ENCODE results near the gene TTC21A.

The TTC21A gene

DNA sequence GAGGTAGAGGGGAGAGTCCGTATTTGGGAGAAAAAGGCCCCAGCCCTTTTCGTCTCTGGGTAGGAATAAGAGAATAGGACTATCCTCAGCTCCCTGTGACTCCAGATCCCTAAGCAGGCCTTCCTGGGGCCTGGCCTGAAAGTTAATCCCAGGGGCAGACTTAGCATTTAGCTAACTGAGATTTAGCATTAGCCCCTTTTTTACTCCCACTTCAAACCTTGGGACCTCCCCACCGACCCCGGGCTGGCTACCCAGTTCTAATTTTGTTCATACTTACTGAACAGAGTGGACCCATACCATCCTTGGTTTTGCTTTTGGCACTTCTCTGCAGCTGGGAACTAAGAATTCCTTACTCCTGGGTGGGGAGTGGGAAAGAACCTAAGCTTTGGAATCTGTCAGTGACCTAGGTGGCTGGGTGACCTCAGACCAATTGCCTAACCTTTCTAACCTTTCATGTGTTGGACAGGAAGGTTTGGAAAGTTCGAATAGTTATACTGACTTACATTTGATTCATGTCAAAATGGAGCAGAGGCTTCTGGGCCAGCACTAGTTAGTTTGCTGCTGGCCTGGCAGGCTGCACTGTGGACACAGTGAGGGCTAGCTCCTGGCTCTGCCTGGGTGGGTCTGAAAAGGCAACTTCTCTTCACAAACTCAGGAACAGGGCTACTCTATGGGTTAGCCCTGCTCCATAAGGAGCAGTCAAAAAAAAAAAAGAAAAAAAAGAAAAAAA, 11.6 kb downstream of the TTC21A start:
- DNase-seq = no peak

DNA sequence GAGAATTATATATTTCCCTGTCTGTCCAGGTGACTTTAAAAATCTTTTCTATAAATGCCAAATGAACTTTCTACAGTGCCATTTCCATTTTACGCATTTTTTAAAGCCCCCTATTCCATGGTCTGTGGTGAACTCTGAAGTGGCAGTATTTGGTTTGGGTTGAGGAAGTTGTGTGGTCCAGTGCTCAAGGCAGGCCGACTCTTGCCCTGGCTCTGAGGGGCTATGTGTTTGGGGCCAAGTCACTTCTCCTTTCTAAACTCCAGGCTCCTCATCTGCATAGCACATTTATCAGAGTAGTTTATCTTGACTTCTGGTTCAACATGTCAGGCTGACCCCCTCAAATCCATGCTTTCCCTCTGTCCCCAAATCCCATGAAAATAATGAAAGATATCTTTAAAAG, 14.1 kb downstream of the TTC21A start:
- DNase-seq = peak; percentile 54

DNA sequence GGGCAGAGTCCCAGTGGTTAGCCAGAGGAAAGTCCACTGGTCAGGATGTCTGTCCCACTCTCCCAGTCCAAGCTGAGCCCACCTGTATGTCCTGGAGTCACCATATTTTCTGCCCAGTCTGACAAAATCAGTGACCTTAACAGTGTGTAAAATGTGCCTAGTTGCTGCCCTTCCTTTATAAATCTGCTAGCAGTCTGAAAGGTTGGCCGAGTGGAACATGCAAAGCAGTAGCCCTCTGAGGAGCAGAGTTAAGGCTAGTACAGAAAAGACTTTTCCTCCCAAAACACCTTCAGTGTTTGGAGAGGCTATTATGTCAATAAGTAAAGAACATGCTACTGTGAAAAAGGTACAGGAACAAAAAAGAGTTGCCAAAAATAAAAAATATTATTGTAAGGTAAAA, 15.3 kb downstream of the TTC21A start:
- DNase-seq = no peak

DNA sequence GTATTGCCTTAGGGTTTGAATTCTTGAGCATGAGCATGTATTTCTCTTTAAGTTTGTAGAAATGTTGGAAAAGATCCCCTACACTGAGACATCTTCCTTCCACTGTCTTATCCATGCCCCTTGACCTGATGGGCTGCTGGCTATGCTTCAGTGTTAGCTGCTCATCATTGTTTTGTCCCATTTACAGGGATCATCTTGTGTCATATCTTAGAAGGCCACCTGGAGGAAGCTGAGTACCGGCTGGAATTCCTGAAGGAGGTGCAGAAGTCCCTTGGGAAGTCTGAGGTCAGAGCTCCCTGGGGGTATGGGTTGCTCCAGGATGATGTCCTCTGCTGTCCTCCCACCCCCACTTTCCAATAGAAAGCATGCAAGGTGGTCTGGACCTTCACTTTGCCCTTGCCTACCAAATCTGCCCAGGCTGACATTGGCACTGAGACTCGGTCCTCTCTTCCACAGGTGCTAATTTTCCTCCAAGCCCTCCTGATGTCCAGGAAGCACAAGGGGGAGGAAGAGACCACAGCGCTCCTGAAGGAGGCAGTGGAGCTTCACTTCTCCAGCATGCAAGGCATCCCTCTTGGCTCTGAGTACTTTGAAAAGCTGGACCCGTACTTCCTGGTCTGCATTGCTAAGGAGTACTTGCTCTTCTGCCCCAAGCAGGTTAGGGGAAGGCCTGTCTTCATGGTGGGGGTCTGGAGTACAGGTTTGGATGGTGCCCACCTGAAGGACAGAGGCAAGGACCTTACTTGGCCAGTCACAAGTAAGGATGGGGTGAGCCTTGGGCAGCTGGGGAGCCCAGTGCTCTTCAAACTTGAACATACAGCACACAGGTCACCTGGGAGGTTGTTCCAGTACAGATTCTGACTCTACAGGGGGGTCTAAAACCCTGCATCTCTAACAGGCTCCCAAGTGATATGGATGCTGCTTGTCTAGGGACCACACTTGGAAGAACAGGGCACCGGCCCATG, 17.7 kb downstream of the TTC21A start:
- DNase-seq = no peak

DNA sequence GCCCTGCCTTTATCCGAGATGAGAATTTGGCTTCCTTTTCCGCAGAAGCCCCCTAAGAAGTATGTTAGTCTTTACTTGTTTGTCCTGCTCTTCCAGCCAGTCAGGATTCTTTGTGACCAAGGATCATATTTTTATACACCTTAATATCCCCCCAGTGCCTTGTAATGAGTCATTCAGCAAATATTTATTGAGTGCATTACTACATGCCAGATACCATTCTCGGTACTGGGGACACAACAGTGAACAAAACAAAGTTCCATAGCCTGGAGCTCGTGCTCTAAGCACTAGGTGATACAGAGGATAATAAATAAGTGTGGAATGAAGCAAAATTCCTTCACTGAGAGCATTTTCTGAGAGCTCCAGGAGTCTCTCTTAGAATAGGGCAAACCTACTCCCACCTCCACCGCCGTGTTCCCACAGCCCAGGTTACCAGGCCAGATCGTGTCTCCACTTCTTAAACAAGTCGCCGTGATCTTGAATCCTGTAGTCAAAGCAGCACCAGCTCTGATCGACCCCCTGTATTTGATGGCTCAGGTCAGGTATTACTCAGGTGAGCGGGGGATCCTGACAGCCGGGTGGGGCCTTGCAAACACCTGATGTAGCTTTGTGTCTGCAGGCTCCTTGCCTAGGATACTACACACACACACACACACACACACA, 18.5 kb downstream of the TTC21A start:
- no peak for DNase-seq

DNA sequence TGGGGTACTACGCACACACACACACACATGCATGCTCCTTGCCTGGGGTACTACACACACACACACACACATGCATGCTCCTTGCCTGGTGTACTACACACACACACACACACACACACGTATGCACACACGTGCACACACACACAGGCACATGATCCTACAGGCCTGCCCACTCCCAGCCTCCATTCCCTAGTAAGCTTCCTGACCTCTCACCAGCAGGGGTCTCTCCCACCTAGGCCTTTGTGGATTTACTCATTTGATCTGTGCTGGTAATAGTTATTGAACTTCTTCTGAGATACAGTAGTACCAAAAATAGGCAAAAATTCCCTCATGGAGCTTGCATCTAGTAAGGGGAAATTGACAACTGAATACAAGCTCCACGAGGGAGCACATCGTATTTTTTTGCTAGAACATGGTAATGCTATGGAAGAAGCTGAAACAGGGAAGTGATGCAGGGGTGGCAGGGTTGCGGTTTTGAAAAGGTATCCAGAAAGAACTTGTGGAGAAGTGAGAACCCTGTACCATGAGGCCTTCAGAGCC, 19.1 kb downstream of the TTC21A start:
- peak; percentile 85 for DNase-seq

DNA sequence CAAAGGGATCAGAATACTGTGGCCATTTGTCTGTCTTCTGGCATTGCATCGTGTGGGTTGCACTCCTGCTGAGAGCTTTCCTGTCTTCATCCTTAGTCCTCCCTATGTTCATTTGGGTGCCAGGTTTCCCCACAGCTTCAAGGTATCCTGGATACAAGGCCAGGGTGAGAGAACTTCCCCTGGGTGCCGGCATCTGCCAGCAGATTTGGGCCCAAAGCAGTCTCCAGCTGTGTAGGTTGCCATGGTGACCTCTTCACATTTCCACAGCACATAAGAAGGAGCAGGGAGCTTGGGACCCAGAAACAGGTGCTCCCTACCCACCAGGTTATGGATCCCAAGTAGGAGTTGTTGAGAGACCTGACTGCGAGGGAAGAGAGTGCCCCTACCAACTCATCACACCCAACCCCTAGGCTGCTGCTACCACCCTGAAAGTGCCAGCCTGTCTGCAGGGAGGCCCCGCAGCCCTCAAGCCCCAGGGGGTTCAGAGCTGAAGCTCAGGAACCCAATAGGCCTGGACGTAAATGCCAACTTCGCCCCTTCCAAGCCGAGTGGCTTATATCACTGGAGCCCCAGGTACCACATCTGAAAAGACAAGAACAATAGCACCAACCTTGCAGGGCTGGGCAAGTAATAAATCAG, 19.9 kb downstream of the TTC21A start:
- no peak for DNase-seq

DNA sequence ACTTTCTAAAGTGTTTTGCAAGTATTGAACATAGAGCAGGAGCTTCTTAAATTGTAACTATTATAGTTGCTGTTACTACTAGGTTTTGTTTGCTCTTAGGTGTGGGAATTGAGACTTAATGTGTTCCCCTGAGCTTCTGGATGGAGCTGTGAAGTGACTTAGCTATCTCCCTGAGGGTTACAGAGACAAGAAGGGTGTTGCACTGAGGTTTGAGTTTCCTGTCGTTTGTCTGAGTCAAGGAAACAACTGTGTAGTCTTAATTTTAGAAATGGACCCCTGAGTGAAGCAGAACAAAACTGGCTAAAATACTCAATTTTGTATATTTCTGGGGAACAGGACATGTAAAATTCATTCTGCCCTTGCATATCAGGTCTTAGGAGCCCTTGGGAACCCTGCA, 20.4 kb downstream of the TTC21A start:
- DNase-seq = no peak

DNA sequence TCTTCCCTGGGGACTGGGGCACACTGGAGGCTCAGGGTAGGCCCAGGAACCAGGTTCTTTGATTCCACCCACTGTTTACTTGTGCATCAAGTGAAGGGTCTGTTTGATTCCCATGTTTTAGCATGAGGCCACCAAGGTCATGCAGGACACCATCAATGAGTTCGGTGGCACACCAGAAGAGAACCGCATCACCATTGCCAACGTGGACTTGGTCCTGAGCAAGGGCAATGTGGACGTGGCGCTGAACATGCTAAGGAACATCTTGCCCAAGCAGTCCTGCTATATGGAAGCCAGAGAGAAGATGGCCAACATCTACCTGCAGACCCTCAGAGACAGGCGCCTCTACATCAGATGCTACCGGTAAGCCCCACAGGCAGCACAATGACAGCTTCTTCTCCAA, 21.5 kb downstream of the TTC21A start:
- no peak for DNase-seq

DNA sequence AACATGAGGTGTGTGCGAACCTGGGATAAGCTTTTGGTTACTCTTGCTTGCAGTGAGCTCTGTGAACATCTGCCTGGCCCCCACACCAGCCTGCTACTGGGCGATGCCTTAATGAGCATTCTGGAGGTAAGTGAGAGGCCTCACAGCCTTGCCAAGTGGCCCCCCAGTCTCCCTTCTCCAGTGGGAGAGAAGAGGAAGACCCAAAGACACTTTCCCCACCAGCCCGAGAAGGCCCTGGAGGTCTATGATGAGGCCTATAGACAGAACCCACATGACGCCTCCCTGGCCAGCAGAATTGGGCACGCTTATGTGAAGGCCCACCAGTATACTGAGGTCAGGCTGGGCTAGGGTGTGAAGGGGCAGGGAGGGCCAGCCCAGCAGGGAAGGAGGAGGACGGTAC, 22.5 kb downstream of the TTC21A start:
- no peak for DNase-seq

DNA sequence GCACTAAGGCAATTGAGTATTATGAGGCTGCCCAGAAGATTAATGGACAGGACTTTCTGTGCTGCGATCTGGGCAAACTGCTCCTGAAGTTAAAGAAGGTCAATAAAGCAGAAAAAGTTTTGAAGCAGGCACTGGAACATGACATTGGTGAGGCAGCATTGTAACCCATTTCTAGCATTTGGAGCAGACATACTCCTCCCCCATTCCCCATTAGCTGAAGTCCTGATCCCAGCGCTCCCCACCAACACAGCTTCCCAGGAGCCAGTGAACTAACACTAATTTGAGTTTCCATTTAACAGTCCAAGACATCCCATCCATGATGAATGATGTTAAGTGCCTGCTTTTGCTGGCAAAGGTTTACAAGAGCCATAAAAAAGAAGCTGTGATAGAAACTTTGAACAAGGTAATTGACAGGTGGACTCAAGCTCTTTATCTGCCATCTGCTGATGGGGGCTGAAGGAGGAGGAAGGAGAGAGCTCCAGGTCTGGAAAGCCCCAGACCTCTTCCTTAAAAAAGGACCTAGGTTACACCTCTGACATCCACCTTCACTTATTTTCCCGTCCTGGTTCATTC, 23.3 kb downstream of the TTC21A start:
- no peak for DNase-seq

DNA sequence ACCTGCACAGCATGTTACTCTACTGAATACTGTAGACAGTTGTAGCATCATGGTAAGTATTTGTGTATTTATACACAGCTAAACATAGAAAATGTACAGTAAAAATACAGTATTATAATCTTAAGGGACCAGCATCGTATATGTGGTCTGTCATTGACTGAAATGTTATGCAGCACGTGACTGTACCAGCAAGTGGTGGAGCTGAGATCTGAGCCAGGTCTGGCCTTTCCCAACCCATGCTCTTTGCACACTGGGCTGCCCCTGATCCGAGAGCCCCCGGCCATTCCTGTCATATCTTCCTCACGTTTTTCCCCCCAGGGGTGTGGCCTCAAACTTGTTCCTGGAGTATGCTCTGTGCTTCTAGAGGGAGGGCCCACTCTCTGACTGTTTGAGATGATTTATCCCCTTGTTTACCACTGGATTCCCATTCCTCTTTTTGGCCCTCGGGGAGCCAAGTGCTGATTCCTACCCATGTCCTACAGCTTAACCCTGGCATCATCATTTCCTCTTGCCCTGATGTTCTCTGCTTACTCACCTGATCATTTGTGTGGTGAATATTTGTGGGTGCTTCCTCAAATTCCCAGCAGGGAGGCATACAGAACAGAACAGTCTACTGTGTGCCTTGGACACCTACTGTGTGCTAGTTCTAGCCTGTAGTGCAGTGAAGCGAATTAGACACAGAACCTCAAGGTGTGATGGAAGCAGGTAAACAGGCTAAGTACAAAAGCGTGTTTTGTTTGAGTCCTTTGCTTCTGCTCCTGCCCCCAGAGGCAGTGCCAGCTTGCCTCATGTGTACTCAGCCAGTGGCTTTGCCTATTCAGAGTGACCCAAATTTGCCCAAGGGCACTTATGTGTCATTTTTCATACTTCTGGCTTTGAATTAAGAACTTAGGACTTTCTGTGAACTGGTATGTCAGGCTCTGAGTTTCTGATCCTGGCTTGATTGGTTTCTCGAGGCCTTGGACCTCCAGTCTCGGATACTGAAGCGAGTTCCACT, 24.9 kb downstream of the TTC21A start:
- no peak for DNase-seq

DNA sequence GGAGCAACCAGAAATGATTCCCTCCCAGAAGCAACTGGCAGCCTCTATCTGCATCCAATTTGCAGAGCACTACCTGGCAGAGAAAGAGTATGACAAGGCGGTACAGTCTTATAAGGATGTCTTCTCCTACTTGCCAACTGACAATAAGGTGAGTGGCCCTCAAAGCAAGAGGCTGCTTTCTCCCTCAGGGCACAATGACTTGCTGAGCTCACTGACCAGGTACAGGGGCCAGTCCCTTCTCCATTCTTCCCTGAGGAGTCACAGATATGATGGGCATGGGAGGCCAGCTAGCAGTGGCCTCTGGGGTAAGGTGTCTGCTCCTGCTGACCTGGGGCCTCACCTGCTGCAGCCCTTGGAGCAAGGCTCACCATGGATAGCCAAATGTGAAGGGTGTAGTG, 25.6 kb downstream of the TTC21A start:
- DNase-seq = no peak

DNA sequence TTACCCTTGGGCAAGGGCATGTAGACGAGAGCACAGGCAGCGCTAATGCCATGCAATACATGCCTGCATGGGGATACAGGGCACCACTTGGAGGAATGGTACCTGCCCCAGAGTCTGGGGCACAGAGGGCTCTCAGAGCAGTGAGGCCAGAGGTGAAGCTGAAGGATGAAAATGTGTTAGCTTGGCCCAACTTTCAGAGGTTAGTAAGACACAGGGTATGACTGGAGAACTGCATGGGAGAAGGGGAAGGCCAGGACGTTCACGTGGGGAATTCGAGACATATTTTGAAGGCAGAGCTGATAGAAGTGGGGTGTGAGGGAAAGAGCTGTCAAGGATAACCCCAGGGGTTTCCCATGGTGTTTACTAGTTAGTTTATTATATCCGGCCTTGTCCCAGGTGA, 26.3 kb downstream of the TTC21A start:
- DNase-seq = no peak

DNA sequence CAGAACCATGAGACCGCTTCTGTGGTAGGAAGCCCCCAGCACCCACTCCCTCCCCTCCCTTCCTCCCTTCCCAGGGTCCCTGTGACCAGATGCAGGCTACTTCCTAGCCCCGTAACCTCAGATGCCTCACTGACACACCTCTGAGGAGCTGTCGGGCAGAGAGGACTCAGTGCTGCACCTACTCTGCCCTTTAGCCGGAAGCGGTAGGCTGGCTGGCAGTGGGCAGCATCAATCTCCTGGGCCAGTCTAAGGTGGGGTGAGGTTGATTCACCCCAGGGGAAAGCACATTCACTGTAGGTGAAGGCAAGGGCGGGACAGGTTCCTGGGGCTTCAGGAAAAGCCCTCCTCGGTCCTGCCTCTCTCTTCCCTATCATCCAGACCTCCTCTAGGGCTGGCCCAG, 26.8 kb downstream of the TTC21A start:
- no peak for DNase-seq

DNA sequence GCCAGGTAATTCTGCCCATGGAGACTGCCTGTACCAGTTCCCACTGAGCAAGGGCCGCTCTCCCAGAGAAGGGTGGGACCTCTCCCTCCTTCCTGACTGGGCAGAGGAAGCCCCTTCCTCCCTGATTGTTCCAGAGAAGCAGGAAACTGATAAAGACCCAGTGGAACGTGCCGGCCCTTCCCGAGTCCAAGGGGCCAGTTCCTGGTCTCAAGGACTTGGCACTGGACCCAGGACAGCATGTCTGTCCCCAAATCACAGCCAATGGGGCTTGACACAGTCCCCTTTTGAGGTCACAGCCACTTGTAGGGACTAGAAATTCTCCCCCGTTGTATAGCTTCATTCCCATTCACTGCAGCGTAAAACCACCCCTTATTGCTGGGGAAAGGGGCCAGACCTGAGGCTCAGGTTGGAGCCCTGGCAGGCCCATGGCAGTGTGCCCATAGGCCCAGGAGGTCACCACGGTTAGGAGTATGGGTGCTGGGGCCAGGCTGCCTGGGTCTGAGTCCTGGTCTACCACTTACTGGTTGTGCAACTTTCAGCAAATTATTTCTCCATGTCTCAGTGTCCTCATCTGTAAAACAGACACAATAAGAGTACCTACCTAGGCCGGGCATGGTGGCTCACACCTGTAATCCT, 27.8 kb downstream of the TTC21A start:
- no peak for DNase-seq

DNA sequence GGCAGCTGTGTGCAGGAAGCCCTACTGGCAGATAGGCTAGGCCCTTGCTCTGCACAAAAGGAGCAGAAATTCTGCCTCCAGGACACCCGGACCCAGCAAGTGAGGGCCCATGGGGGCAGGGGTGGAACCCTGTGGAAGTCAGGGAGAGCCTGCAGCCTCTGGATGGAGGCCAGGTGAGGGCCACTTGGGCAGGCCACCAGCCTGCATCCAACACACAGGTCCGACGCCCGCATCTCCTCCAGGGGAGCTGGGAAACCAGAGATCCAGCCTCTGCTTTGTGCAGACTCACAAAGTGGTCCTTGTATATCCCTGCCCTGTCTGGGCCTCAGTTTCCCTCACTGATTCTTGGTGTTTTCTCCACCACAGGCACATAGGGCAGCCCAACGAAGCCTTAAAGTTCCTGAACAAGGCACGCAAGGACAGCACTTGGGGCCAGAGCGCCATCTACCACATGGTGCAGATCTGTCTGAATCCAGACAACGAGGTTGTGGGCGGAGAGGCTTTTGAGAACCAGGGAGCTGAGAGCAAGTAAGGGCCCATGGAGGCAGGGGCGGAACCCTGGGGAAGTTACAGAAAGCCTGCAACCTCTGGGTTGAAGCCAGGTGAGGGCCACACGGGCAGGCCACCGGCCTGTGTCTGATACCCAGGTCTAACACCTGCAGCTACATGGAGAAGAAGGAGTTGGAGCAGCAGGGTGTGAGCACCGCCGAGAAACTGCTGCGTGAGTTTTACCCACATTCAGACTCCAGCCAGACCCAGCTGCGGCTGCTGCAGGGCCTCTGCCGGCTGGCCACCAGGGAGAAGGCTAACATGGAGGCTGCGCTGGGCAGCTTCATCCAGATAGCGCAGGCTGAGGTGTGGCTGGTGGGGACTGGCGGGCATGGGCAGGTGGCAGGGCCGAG, 29.3 kb downstream of the TTC21A start:
- DNase-seq = no peak

DNA sequence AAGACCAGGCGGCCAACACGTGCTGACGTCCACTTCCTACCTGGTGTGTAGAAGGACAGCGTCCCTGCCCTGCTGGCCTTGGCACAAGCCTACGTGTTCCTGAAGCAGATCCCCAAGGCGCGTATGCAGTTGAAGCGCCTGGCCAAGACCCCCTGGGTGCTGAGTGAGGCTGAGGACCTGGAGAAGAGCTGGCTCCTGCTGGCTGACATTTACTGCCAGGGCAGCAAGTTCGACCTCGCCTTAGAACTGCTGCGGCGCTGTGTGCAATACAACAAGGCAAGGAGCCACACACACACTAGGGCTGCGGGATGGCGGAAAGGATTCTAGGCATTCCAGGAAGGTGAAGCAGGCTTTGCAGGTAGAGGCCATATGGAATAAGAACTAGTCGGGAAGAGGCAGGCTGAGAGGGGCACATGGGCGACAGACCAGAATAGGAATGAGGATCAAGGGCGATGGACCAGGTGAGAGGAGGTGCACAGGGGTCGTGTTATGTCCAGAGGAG, 30.0 kb downstream of the TTC21A start:
- no peak for DNase-seq

Measured in MV-4-11 (cell line).